Stimulated activated effector memory CD8-positive, alpha-beta T cell treated with anti-CD3 and anti-CD28 coated beads, Interleukin-12 subunit alpha, Interleukin-12 subunit beta, amount 100 ng/mL, for 72 hours (primary cell): ENCODE results near the gene CEP85.
"Not testable (repeated sequence)": the region's sequence is repeated elsewhere in the genome, so short reads cannot be mapped to it uniquely, and the experiment has no call there.

ENCODE experiments used
- ATAC-seq: fragments of 150-1000 bp; cut with Tn5 transposase; 2 replicates; pipeline ENCODE4 v1.10.0; 2021
- DNase-seq, 2 donors: peaks; one replicate each; pipeline ENCODE4 v3.0.0; 2021 to 2022; ENCODE audit warnings: low spot score in 2 of 2
- H3K27ac Mint-ChIP-seq: one replicate; pipeline ENCODE4 v1.8.0; 2022; ENCODE audit warnings: mild to moderate bottlenecking, mixed read lengths
- H3K36me3 Mint-ChIP-seq: one replicate; pipeline ENCODE4 v1.8.0; 2022; ENCODE audit warnings: mild to moderate bottlenecking, mixed read lengths
- H3K4me1 Mint-ChIP-seq: one replicate; pipeline ENCODE4 v1.8.0; 2022; ENCODE audit warnings: mixed read lengths
- H3K4me3 Mint-ChIP-seq: one replicate; pipeline ENCODE4 v1.8.0; 2022; ENCODE audit warnings: mild to moderate bottlenecking, mixed read lengths
- H3K9me3 Mint-ChIP-seq: one replicate; pipeline ENCODE4 v1.8.0; 2022; ENCODE audit warnings: mixed read lengths

The CEP85 gene

DNA sequence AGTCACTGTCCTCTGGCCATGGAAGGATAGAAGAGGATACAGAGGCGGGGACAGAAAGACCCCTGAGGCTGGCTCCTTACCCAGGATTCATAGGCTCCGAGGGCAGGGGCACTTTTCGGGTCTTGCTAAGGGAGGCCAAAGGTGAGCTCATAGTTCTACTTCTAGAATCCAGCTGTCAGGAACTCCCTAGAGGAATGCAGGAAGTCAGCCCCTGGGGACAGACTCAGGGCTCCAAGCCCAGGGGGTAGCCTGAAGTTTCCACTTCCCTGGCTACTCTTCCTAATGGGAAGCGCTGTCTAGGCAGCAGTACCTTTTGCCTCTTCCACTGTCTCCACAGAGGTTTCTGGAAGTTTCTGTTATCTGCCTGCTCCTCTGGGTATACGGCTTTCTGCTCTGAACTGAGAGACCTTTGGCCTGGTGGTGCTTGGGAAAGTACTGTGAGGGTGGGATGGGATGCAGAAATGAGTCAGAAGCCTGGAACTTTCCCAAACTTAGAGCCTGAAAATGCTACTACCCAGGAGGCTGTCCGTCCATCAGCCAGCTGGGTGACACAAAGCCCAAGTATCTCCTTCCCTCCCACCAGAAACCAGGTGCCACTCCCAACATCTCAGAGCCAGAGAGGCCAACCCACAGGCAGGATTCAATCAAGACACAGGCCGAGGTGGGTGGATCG lies 68.9 kb downstream of the CEP85 start:
- Mint-ChIP-seq H3K9me3 (no peaks in the 10 kb centered on the region), H3K36me3 (no peaks in the 10 kb centered on the region), H3K27ac (no peak overlapping the region), H3K4me1 (peaks cover 31% of the 10 kb centered on the region), H3K4me3 (no peak overlapping the region)
- DNase-seq (no peak), ATAC-seq (no peak)

DNA sequence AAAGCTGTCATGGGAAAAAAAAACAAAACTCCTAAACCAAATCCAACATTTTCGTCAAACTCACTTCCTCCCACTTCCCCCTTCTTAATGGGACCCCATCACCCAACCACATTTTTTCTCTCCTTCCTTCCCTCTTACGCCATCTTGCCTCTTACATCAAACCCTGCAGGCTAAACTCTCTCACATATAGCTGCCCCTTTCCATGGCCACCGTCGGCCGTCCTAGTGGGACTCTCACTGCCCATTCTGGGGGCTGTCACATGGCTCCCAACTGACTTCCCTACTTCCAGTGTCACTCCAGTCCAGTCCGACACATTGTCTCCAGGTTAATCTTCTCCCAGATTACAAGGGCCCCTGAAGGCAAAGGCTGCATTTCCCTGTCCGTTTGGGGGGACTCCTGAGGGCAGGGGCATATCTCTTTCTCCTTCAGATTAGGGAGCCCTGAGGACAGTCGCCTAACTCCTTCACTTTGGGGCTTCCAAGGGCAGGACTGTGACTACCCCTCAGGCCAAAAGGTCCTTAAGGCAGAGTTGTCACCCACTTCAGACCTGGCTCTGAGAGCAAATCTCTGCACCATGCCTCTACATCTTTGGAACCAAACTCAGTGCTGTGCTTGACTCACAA lies 71.8 kb downstream of the CEP85 start:
- Mint-ChIP-seq H3K27ac (peak overlapping the region; percentile 99), H3K9me3 (no peaks in the 10 kb centered on the region), H3K4me1 (peaks cover 32% of the 10 kb centered on the region), H3K36me3 (no peaks in the 10 kb centered on the region), H3K4me3 (peak overlapping the region; percentile 100)
- no peak for ATAC-seq
- DNase-seq = peak in 1 of 2 donors; percentile 56

DNA sequence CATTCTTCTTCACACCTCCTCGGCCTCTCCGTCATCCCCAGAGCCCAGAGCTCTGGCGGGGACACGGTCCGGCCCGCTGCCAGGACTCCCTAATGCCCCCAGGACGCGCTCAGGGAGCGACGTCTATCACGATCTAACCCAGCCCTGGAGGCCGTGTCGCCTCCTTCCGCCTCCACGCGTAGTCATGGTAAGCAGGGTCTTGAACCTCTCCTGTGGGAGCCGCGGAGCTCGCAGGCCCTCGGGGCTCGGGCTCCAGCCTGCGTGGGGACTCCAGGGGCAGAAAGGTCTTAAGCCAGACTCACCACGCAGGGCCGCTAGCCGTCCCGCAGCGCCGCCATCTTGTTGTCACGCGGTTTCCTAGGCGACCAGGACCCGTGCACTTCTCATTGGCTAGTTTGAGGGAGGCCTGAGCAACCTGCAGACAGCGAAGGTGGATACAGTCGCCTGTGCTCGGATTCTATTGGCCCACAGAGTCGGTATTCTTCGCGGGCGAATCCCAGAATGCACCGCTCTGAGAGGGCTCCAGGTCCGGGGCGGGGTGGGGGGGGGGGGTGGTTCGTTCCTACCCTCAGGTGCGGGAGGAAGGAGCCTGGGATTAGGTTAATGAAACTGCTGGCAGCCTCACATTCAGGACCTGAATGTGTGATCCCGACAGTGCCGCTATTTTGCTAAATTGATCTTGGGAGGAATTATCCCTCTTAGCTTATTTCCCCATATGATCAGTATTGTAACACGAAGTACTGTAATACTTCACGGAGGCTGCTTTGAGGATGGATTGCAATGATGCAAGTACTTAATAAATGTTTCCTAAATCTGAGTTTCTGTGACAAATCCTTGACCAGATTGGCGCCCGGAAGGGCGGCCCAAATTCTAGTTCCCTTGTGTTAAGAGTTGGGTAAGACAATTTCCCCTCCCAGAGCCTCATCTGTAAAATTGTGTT lies 72.6 kb downstream of the CEP85 start, which contains the start of gene UBXN11:
UBXN11 (minus strand) TSS at position 347 of the 940 bp plus-strand sequence. CDS start 3,753 bp downstream, outside the sequence.
- H3K27ac Mint-ChIP-seq = peak within 1 kb of the TSS; percentile 99
- ATAC-seq (peak; percentile 100), DNase-seq (peak; percentile 80 to 94)
- H3K4me3 Mint-ChIP-seq = peak within 1 kb of the TSS; percentile 100
- H3K4me1 Mint-ChIP-seq = peaks cover 28% of the 10 kb centered on the region
- H3K36me3 Mint-ChIP-seq = no peaks in the 10 kb centered on the region
- H3K9me3 Mint-ChIP-seq = no peaks in the 10 kb centered on the region

DNA sequence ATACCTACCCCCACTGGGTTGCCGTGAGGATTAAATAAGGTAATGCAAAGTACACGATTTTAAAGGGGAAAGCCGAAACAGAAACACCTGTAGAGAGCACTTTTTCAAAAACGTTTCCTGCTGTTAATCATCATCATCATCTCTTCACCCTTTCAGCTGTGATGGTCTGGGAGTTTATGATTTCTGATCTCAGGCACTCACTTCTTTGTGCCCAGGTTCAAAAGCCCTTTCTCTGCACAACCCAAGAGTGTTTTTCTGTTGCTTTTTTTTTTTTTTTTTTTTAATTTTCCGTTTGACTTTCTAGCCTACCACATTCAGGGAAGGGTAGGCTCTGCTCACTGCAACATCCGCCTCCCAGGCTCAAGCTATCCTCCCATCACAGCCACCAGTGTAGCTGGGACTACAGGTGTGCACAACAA lies 73.4 kb downstream of the CEP85 start:
- Mint-ChIP-seq H3K36me3 (no peaks in the 10 kb centered on the region), H3K4me1 (peaks cover 28% of the 10 kb centered on the region), H3K9me3 (no peaks in the 10 kb centered on the region), H3K27ac (peak overlapping the region; percentile 99), H3K4me3 (peak overlapping the region; percentile 100)
- DNase-seq = no peak
- ATAC-seq = no peak

DNA sequence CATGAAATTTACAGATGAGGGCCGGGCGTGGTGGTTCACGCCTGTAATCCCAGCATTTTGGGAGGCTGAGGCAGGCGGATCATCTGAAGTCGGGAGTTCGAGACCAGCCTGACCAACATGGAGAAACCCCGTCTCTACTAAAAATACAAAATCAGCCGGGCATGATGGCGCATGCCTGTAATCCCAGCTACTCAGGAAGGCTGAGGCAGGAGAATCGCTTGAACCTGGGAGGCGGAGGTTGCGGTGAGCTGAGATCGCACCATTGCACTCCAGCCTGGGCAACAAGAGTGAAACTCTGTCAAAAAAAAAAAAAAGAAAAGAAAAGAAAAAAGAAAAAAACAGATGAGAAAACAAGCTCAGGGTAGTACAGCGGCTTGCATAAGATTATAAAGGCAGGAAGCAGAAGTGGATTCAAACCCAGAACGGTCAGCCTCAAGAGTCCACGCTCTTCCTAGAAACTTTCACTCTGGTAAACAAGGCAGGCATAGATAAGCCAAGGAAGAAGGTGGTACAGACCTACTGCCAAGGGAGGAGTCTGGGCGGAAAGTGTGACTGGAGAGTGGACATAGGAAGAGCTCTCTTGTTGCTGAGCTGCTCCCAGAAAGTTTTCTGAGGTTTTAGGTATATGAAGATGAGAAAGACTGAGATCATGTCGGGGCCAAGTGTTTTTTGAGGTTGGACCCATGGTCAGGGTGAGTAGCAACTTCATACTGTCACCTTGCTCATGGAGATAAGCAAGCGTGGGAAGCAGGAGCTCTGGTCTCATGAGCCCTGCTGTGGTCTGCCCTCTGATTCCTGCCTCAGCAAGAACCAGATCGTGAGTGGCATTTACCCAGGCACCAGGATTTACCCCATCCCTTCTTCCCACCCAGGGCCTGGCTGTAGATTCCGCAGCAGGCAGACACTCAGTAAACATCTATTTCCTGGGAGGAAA lies 74.2 kb downstream of the CEP85 start:
- Mint-ChIP-seq H3K27ac (peak overlapping the region; percentile 99), H3K4me3 (peak overlapping the region; percentile 100), H3K4me1 (peaks cover 31% of the 10 kb centered on the region)
- not testable (repeated sequence) for H3K9me3 Mint-ChIP-seq, H3K36me3 Mint-ChIP-seq, DNase-seq
- ATAC-seq = peak; percentile 49

DNA sequence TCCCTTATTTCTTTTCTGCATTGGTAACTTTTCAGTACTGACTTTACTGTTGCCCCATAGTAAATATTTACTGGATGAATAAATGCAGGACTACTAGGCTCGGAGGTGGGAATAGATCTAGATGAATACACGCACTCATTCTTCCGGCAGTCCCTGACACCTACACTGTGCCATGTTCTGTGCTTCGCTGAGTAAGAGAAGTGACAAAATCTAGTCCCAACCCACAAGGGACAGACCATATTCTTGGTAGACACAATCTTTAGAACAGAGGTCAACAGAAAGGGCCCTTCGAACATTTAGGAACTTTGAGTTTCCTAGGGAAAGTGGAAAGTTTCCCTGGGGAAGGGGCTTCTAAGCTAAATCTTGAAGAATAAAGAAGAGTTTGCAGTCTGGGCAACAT lies 80.5 kb downstream of the CEP85 start:
- H3K27ac Mint-ChIP-seq = peak overlapping the region; percentile 91
- no peaks in the 10 kb centered on the region for H3K9me3 Mint-ChIP-seq
- H3K36me3 Mint-ChIP-seq = peaks cover 21% of the 10 kb centered on the region
- H3K4me3 Mint-ChIP-seq = peak overlapping the region; percentile 57
- peaks cover 51% of the 10 kb centered on the region for H3K4me1 Mint-ChIP-seq
- ATAC-seq = no peak
- no peak for DNase-seq

DNA sequence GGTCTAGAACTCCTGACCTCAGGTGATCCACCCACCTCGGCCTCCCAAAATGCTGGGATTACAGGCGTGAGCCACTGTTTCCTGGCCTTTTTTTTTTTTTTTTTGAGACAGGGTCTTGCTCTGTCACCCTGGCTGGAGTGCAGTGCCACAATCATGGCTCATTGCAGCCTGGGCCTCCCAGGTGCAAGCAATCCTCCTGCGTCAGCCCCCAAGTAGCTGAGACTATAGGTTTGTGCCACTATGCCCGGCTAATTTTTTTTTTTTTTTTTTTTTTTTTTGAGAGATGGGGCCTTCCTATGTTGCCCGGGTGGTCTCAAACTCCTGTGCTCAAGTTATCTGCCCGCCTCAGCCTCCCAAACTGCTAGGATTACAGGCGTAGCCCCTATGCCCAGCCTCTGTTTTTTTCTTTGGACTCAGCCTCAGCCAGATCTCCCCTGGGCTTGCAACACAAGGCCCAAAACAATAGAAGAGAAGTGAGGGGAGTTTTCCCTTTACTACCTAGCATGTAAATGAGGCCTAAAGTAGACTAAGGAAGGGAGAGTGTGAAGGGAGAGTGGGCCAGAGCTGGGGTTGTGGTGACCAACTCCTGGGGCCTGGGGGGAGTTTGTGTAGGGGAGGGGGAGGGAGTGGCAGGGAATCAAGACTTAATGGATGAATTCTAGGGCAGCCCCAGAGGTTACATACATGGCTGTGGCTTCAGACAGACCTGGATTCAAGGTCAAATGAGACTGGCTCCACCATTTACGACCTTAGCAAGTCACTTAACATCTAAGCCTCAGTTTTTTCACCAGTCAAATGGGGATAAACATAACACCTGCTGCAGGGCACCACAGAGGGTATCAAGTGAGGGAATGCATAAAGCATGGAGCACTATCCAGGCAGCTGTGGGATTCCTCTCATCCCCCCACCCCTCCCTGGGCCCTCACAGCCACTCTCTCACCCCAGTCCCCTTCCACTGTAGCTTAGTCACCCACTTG lies 82.2 kb downstream of the CEP85 start:
- ATAC-seq (no peak), DNase-seq (no peak)
- peak overlapping the region; percentile 91 for H3K27ac Mint-ChIP-seq
- H3K36me3 Mint-ChIP-seq = peaks cover 37% of the 10 kb centered on the region
- H3K4me1 Mint-ChIP-seq = peaks cover 67% of the 10 kb centered on the region
- no peaks in the 10 kb centered on the region for H3K9me3 Mint-ChIP-seq
- H3K4me3 Mint-ChIP-seq = peak overlapping the region; percentile 57

DNA sequence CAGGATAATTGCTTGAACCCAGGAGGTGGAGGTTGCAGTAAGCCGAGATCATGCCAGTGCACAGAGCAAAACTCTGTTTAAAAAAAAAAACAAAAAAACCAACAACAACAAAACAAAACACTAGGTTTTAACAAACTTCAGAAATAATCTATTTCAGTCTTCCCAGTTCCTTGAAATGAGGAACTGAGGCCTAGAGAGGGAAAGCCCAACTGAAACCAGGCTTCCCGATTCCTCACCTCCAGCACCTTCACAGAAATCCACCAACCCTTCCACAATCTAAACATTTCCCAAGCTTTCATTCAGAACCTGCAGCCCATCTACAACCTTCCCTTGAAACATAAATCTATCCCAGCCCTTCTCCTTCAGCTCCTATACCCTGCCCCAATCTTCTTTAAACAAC lies 83.1 kb downstream of the CEP85 start:
- H3K36me3 Mint-ChIP-seq = peaks cover 47% of the 10 kb centered on the region
- H3K9me3 Mint-ChIP-seq = no peaks in the 10 kb centered on the region
- DNase-seq = no peak
- peaks cover 76% of the 10 kb centered on the region for H3K4me1 Mint-ChIP-seq
- H3K27ac Mint-ChIP-seq = peak overlapping the region; percentile 73
- no peak for ATAC-seq
- H3K4me3 Mint-ChIP-seq = peak overlapping the region; percentile 98

DNA sequence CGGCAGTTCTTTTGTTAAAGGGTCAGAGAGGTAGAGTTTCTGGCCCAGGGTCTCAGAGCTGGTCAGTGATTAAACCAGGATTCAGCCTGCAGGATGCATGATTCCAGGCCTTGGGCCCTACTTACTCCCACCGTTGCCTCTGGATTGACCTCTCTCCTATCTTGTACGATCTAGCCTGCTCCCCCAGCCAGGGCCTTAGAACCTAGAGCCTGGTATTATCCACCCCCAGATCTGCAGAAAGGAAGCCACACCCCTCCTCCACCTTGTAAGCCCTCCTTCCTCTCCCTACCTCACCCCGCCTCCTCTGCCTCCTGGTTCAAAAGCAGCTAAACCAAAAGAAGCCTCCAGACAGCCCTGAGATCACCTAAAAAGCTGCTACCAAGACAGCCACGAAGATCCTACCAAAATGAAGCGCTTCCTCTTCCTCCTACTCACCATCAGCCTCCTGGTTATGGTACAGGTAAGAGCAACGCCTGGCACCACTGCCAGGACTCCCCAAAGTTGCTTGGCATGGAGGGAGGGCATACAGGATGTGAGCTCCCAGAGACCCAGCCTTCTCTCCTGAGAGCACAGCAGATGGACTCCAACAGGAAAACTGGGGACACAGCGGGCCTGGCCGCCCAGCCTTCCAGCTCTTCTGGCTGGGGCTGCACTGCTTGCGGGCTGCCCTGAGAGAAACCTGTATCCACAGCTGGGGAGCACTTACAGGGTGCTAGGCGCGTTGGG lies 83.8 kb downstream of the CEP85 start, which contains the start of gene CD52:
CD52 (plus strand) TSS at position 347 of the 726 bp plus-strand sequence; CDS start at position 407, 60 bp downstream.
- Mint-ChIP-seq H3K4me1 (peaks cover 82% of the 10 kb centered on the region), H3K27ac (peak within 1 kb of the TSS; percentile 73), H3K4me3 (peak within 1 kb of the TSS; percentile 98), H3K36me3 (peaks cover 54% of the 10 kb centered on the region), H3K9me3 (no peaks in the 10 kb centered on the region)
- DNase-seq (peak in 1 of 2 donors; percentile 75), ATAC-seq (peak; percentile 76)

DNA sequence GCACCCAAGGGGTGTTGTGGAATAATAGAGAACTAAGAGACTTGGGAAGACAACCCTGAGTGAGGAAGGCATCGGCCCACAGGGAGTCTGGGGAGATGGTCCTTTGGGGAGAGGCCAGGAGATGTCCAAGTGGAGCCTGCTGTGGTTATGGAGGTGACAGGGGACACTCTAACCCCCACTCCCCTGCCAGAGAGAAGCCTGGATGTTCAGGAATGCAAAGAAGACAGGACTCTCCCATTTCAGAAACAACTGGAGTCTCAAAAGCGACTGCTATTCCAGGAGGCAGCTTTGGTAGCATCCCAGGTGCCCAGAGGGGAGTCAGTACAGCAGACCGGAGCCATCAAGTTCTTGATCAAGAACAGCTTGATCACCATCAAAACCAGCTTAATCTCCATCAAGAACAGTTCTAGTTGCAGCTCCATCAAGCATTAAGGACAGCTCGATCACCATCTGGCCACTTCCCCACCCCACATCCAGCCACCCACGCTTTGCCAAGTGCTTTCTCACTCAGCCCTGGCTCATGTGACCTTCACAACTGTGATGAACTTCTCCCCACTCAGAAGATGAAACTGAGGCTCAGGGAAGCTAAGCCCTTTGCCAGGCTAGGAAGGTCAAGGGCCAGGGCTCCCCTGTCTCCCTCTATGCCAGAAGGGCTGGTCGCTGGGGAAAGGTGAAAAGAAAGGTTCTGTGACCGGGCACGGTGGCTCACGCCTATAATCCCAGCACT lies 84.5 kb downstream of the CEP85 start:
- DNase-seq (peak; percentile 42 to 77), ATAC-seq (peak; percentile 59)
- H3K4me3 Mint-ChIP-seq = peak overlapping the region; percentile 98
- peaks cover 82% of the 10 kb centered on the region for H3K4me1 Mint-ChIP-seq
- H3K9me3 Mint-ChIP-seq = no peaks in the 10 kb centered on the region
- H3K36me3 Mint-ChIP-seq = peaks cover 61% of the 10 kb centered on the region
- peak overlapping the region; percentile 73 for H3K27ac Mint-ChIP-seq

DNA sequence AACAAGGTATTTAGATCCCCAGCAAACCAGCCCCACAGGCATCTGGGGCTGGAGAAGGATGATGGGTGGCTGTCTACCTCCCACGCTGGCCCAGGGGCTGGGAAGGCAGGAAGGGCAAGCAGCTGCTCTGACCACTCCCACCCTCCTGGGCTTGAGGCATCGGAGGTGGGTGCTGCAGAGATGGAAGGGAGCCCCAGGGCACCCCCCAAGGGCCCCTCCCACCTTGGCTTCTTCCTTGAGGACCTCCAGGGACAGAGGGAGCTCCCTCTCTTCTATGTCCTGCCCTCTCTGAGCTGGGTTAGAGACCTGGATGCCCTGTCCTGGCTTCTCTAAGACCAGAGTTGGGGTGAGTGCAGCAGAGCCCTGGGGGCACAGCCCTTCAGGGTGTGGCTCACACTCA lies 86.9 kb downstream of the CEP85 start:
- Mint-ChIP-seq H3K27ac (peak overlapping the region; percentile 73), H3K4me3 (peak overlapping the region; percentile 98), H3K36me3 (peaks cover 70% of the 10 kb centered on the region), H3K4me1 (peaks cover 62% of the 10 kb centered on the region), H3K9me3 (no peaks in the 10 kb centered on the region)
- peak; percentile 3 for ATAC-seq
- DNase-seq = peak in 1 of 2 donors; percentile 58

DNA sequence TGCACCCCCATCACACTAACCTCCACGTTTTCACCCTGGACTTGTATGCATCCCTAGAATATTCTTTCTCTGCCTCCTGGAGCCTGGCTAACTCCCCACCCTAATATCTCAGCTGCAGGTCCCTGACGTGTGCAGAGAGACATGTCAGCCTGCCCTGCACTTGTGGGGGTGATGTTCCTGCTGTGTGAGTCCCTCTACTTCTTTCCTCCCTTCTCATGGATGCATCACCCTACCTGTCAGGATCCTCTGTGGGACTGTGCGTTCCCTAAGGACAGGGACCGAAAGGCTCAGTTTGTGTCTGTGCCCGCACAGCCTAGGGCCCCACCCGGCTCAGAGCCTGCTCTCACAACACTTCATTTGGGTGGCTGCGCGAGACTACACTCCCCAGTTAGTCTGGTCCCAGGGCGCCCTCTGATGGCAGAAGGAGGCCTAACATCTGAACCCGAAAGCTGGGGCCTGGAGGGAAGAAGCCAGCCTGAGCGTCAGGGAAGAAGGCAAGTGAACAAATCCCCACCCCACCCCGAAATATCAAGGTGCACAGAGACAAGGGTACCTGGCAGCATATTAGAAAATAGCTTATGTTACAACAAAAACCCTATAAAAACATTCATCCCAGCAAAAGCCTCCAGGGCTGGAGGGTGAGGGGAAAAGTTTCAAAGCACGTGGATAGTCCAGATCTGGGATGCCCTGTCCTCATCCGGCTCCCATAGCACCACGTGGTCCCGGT lies 87.5 kb downstream of the CEP85 start:
- ATAC-seq (peak; percentile 78), DNase-seq (peak; percentile 98 to 99)
- no peaks in the 10 kb centered on the region for H3K9me3 Mint-ChIP-seq
- H3K27ac Mint-ChIP-seq = peak overlapping the region; percentile 73
- H3K4me1 Mint-ChIP-seq = peaks cover 62% of the 10 kb centered on the region
- peaks cover 70% of the 10 kb centered on the region for H3K36me3 Mint-ChIP-seq
- H3K4me3 Mint-ChIP-seq = peak overlapping the region; percentile 98
